Measurements from ENCODE around the gene NCKAP5. TPM values are rescaled to one million over a fixed set of nuclear protein-coding genes. Genes with fewer than 3 reads are reported as not detected.

Gene NCKAP5
- total and polyA plus RNA-seq, 2 of the 13 experiments (the other 11 are each of a cell fraction or from before 2014, with no cell fraction given), result 0.01 TPM; not detected in 1

GRCh38 chr2:132780651-132781050 is 787.6 kb downstream of the NCKAP5 start:
- in situ Hi-C loops (cut with HindIII; ENCODE audit: extremely low pct_ligation_motif_present, low pct_unique_long_range_greater_than_20kb), result no loop called here
- ATAC-seq, result no peak

More at GRCh38 chr2:132780651-132781050, 787.6 kb downstream of the NCKAP5 start:
- Histone ChIP-seq H3K79me2 (ENCODE audit: insufficient read depth, low read length) (no peaks in the 10 kb centered on the region), H3K27me3 (ENCODE audit: control insufficient read depth in 1 of 2, insufficient read depth in 2 of 2, low read length in 2 of 2) (no peaks in the 10 kb centered on the region), H3K36me3 (replicated peaks in 1 of 2; ENCODE audit: control insufficient read depth in 1 of 2, insufficient read depth in 2 of 2, low read length in 2 of 2) (no peaks in the 10 kb centered on the region), H2AFZ (ENCODE audit: low read length) (no peak overlapping the region), H3K4me2 (ENCODE audit: low read depth, low read length) (no peak overlapping the region), H3K9ac (ENCODE audit: insufficient read depth, low read depth, low read length) (no peak overlapping the region), H3K4me1 (ENCODE audit: insufficient read depth, low read length) (no peaks in the 10 kb centered on the region), H4K20me1 (ENCODE audit: insufficient read depth, low read length) (no peaks in the 10 kb centered on the region), H3K9me3 (ENCODE audit: low read length) (peaks cover 19% of the 10 kb centered on the region), H3K4me3 (replicated peaks in 1 of 3; ENCODE audit: insufficient read depth in 1 of 3, low read depth in 2 of 3, low read length in 3 of 3) (no peak overlapping the region), H3K27ac (ENCODE audit: extremely low read length, insufficient read depth, low read length) (no peak overlapping the region)
- no peak for FAIRE-seq
- TF ChIP-seq HOXD1 (CRISPR knock-in tag; IDR thresholded peaks at IDR 0.05), result no peak
- no peak for TF ChIP-seq AKNA (CRISPR knock-in tag; IDR thresholded peaks at IDR 0.05; ENCODE audit: borderline replicate concordance)
- TF ChIP-seq, protein P1, sequence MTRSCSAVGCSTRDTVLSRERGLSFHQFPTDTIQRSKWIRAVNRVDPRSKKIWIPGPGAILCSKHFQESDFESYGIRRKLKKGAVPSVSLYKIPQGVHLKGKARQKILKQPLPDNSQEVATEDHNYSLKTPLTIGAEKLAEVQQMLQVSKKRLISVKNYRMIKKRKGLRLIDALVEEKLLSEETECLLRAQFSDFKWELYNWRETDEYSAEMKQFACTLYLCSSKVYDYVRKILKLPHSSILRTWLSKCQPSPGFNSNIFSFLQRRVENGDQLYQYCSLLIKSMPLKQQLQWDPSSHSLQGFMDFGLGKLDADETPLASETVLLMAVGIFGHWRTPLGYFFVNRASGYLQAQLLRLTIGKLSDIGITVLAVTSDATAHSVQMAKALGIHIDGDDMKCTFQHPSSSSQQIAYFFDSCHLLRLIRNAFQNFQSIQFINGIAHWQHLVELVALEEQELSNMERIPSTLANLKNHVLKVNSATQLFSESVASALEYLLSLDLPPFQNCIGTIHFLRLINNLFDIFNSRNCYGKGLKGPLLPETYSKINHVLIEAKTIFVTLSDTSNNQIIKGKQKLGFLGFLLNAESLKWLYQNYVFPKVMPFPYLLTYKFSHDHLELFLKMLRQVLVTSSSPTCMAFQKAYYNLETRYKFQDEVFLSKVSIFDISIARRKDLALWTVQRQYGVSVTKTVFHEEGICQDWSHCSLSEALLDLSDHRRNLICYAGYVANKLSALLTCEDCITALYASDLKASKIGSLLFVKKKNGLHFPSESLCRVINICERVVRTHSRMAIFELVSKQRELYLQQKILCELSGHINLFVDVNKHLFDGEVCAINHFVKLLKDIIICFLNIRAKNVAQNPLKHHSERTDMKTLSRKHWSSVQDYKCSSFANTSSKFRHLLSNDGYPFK (CRISPR knock-in tag; IDR thresholded peaks at IDR 0.05; ENCODE audit: borderline replicate concordance), result no peak
- POLR2A ChIA-PET, result no interaction called here
- no peak for DNase-seq (ENCODE audit: low spot score)
- WGBS (ENCODE audit: low lambda C conversion rate), result 35% methylated on average over 5 of the region's 5 CpGs
- no TSS peak for BruUV-seq (replicated peaks)
- intact Hi-C loops (cut with micrococcal nuclease; ENCODE audit: unreplicated experiment), result no loop called here
- CTCF ChIA-PET (ENCODE audit: low intra/inter-chr PET ratio, low total read pairs), result no interaction called here

All from HepG2 (cell line).